Activated T-cell treated with anti-CD3 and anti-CD28 coated beads for 1 hour (primary cell): Measurements from ENCODE around the gene SLC12A4.
"Not testable (repeated sequence)": the region's sequence is repeated elsewhere in the genome, so short reads cannot be mapped to it uniquely, and the experiment has no call there.

Experiments used
- DNase-seq: peaks from one replicate; pipeline ENCODE4 v3.0.0-alpha.2; 2020; ENCODE audit warnings: low read depth

SLC12A4 gene

DNA sequence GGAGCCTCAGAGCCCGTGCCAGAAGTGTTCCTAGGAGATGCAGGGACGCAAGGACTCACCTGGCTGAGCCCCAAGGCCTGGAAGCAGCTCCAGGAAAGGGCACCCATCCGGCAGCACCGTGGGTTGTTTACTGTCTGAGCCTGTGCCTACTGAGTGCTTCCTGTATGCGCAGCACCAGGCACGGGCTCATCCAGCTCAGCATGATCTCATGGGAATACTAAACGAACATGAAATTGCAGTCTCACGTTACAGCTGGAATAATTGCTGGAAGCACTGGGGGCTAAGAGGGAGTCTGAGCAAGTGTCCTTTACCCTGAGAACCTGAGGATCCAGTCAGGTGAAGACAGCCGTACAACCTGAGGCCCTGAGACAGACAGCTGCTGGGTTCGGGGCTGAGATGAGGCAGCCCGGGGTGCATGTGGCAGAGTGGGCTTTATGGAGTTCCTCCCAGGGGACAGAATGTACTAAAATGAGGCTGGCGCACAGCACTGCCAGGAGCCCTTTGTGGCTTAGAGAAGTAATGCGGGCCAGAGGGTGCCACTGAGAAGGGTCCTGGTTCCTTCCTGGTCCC is 42.2 kb downstream of the SLC12A4 start:
- no peak for DNase-seq

DNA sequence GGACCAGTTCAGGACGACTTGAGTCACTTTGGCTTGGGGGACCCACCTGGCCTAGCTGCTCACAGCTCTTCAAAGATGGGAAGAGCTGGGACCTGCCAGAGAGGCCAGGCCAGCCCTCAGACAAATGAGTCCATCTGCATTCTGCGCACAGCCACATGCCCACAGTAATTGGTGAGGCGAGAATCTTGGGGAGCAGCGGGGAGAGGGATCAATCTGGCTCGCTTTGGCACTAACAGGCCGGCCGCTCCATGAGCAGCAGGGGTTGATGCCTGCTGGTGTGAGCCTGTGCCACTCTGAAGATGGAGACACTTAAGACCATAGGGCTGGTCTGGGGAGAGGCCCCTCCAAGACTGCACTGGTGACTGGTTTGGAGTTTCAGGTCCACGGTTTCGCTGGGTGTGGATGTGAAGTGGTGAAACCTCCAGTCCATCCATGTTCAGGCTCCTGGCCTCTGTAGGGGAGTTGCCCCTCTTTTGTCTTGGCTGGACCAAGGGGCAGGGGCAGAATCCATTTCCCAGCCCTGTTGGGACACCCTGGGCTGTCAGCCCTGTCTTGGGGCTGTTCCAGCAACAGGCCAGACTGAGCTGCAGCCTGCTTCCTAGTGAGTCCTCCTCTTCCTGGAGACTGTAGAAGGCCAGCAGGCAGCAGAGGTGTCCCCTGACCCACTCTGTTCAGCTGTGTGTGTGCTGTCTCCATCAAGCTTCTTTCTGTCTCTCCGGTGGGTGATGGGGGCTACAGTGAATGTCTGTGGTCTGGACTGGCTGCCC is 44.1 kb downstream of the SLC12A4 start:
- DNase-seq = no peak

DNA sequence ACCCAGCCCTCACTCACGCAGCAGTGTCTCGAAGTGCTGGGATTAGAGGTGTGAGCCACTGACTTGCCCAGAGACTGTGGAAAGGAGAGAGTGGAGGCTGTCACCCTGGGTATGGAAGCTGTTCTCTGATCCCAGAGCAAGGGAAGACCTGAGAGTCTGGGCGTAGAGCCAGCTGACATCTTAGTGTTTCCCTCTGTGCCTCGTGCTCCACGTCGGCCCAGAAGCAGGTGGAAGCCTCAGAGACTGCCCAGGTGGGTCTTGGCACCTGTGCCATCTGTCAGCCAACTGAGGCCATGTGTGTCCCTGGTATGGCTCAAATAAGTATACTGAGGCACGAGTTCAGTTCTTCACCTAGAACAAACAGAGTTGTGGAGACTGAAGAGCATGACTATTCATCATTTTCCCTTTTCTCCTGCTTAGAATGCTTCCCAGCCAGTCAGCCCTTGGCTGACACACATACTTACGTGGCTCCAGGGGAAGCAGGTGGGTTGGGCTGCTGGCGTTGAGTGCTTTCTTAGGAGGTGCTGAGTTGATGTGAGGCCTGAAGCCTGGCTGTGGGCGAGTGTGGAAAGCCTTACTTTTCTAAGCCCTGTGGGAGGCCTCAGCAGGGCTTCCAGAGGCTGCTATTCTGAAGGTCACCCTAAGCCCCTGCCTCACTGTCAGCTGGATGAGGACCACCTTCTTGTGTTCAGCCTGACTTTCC is 44.9 kb downstream of the SLC12A4 start:
- DNase-seq = no peak

DNA sequence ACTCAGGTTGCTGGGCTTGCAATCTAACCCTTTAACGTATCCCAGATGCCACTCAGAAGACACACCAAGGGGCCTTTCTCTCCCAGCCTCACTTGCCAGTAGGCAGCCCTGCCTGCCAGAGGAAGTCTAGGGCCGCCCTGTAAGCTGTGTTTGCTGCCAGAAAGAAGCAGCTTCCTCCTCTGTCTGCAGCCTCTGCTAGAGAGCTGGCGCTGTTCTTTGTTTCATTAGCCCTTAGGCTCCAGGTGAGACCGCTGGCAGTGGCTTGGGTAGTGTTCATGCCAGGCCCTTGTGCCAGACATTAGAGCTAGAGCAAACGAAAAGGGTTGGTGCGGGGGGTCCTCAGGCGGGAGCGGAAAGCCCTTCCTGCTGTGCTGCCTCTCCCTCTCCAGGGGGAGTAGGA is 45.7 kb downstream of the SLC12A4 start:
- no peak for DNase-seq

DNA sequence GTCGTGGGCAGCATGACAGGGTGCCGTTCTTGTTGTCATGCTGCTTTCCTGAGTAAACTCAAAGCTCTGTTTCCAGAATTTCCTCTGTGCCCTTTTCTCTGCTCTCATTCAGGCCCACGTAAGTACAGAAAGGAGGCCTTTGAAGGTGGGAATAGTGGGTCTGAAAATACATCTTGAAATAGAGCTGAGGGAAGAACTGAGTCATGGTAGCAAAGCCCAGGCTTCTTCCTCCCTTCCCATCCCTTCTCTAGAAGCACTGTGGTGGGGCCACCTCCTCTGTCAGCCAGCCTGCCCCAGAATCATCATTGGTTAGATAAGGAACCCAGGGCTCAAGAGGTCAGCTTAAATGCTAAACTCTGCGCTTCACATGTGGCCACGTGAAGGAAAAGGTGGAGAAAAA is 46.2 kb downstream of the SLC12A4 start:
- DNase-seq = no peak

DNA sequence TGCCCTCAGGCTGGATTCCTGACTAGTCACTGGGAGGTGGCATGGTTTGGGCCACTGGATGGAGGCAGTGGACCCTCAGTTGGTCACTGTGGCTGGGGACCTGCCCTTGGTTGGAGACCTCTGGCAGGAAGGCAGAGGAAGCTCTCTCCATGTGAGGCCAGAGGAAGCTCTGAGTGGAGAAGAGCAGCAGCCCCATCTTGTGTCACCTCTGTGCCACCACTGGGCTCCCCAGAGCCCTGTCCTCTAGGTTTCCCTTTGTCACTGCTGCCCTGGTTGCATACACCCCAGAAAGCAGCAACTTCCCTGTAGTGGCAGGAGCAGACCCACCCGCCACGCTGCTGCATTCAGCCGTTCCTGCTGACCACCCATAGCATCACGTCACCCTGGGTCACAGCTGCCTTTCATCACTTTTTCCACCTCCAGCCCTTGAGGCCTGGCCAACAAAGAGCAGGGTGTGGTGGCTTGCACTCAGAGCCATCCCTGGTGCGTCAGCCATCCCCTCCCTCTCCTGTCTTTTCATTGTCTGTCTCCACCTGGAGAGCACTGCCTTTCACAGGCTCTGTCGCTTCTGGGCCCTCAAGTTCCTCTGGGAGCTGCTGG is 48.7 kb downstream of the SLC12A4 start:
- DNase-seq = no peak

DNA sequence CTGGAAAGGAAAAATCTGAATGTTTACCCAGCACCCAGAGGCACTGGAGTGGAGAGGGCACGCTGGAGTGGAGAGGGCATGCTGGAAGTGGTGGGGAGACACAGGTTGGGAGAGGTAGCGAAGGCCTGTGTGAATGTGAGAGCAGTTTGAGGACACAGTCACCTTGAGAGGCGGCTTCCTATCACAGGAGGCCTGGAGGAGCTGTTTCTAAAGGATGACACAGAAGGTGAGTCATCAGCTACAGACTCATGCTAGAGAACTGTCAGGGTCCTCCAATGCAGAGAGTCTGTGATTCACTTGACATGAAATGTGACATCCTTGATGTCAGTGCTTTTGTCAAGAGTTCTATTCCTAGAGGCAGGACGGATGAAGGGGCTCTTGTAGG is 50.6 kb downstream of the SLC12A4 start:
- DNase-seq = no peak

DNA sequence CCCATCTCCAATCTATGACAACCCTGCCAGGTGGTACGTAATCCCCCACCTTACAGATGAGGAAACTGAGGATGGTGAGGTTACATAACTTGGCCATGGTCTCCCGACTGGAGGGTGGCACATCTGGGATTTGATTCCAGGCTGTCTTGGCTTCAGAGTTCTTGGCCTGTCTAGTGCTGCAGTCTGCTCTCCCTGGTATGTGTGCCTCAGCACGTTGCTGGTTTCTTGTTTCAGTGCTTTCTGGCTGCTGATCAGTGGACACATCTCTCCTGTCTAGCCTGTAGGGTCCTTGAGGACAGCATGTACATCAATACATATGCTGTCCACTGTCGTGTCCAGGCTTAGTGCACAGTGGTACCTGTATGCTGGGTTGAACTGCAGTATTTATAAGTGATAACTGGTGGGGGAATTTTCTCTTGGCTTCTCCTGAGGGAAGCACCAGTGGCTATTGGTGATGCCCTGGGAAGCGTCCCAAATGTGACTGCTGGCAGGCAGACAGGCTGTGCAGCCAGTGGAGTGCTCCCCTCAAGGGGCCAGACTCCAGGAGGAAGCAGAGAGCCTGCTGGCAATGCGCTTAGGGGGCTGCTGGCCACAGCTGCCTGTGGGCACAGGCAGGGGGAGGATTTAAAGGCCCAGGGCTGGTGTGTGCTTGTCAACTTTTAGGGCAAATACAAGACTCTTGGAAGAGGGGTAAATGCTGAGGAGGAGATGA is 51.1 kb downstream of the SLC12A4 start:
- DNase-seq = no peak

DNA sequence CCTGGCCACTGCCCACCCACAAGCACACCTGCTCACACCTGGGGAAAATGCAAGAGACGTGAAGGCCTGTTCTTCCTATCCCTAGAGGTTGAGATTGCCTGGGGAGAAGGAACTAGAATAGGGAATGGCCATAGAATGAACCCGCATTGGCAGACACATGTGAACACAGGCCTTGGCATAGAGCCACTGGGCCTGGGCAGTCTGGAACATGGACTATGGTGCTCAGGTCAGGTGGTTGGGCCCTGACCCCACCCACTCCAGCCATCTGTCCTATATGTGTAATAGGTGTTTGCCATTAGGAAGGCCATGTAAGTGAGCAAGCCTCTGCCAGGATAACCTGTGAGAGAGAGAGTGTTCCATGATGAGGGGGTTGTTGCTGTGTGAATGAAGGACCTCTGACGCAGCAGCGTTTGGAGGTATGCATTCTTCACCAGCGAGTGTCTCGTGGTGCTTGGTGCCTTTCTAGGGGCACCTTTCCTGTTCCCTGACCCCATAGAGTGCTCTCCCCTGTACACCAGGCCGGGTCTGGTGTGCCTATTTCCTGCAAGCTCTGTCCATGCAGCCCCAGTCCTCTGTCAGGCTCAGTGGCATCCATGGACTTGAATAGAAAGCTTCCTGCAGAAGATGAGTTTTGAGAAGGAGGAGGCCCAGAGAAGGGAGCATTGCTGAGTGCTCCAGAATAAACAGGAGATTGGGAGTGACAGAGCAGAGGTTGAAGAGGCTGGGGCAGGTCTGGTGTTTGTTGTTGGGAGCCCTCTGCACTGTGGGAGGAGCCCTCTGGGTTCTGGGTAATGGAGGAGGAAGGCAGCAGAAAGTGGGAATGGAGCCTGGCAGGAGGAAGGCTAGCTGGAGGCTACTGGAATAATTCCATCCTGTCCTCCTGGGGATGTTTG is 52.4 kb downstream of the SLC12A4 start:
- DNase-seq = no peak

DNA sequence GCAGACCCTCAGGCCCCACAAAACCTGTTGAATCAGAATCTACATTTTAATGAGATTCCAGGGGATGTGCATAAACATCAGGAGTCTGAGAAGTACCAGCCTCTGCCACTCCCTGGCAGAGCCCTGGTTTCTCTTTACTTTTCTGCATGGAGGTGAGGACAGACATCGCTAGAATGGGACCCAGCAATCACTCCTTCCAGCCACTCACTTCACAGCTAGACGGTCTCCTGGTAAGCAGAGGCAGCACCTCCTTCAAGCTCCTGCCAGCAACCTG is 53.0 kb downstream of the SLC12A4 start:
- not testable (repeated sequence) for DNase-seq

DNA sequence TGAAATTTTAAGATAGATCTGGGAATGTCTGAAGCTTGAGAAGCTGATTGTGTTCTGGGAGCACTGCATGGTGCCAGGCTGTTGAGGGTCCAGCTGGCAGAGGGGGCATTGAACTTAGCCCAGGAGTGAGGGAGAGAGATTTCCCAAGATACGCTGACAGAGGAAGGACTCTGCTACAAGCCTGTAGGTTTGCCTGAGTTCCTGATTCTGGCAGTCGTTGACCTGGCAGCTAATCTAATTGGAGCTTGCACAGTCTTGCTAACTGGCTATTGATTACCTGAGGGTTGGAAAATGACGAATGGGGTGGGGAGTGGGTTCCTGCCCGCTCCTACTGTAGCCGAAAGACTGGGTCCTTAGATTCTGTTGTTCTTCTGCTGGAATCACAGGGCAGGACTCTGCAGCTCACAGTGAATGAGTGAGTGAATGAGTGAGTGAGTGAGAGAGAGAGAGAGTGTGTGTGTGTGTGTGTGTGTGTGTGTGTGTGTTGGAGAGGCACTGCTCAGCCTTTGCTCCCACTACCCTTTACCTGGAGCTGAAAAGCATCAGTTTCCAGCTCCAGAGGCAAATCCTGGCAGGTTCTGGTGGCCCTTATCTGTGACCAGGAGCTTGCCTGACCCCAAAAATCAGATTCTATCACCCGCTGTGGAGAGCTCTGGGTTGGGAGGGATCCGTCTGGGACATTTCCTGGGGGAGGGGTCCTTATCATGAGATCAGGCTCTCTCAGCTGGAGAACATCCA is 53.5 kb downstream of the SLC12A4 start:
- no peak for DNase-seq

DNA sequence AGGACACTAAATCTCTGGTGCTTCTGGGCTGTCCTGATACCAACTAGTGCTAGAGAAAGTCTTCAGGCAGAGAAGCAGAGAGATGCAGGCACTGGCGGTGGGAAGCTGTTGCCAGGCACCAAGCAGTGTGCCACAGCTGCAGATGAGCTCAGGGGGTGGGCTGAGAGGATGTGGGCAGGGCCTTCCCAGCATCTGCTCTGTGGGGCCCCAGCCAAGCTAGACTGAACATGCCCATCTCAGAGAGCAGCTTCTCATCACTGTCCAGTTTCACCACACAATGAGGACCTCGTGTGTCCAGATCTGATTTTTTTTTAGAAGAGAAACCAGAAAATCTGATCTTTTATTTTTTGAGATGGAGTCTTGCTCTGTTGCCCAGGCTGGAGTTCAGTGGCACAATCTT is 58.3 kb downstream of the SLC12A4 start:
- no peak for DNase-seq

DNA sequence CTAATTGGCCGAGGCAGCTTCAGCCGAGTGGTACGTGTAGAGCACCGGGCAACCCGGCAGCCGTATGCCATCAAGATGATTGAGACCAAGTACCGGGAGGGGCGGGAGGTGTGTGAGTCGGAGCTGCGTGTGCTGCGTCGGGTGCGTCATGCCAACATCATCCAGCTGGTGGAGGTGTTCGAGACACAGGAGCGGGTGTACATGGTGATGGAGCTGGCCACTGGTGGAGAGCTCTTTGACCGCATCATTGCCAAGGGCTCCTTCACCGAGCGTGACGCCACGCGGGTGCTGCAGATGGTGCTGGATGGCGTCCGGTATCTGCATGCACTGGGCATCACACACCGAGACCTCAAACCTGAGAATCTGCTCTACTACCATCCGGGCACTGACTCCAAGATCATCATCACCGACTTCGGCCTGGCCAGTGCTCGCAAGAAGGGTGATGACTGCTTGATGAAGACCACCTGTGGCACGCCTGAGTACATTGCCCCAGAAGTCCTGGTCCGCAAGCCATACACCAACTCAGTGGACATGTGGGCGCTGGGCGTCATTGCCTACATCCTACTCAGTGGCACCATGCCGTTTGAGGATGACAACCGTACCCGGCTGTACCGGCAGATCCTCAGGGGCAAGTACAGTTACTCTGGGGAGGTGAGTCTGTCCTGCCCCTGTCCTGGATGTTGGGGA is 59.2 kb downstream of the SLC12A4 start:
- no peak for DNase-seq

DNA sequence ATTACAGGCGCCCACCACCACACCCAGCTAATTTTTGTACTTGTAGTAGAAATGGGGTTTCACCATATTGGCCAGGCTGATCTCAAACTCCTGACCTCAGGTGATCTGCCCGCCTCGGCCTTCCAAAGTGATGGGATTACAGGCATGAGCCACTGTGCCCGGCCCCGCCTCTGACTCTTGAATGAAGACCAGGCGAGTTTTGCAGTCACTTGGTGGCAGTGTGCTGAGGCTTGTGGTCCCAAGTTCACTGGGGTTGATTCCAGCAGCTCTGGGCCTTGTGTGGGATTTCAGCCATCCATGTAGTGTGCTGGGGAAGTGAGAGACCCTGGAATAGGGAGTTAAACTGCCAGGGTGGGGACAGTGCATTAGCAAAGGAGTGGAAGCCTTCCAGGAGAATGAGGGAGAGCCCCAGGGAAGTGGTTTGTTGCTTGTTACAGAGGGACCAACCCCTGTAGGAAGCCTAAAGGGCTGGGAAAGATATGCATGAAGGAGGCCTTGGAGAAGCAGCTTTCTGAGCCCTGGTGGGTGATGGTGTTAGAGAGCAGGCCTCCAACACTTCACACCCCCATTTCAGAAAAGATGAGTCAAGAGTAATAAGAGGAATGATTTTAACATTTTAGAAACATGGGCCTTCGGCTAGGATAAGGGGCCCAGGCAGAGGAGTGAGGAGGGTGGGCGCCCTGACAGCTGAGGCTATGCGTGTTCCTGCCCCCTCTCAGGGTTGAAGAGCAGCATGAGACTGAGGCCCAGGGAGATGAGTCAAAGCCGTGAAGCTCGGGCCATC is 60.8 kb downstream of the SLC12A4 start:
- DNase-seq = no peak

DNA sequence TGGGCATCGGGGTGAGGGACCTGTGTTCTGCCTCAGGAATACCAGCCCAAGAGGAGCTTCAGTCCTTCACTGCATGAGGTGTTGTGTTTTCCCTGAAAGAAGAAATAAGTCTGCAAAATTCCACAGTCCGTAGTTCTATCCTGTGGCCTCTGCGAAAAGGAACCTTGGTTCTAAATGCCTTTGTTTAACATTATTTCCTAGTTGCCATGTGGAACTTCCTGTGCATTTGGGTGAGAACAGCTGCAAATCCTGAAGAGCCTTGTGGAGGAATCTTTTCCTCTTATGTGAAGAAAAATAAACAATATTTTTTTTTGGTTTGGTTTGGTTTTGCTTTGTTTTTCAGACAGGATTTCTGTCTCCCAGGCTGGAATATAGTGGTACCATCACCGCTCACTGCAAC is 65.6 kb downstream of the SLC12A4 start:
- no peak for DNase-seq

DNA sequence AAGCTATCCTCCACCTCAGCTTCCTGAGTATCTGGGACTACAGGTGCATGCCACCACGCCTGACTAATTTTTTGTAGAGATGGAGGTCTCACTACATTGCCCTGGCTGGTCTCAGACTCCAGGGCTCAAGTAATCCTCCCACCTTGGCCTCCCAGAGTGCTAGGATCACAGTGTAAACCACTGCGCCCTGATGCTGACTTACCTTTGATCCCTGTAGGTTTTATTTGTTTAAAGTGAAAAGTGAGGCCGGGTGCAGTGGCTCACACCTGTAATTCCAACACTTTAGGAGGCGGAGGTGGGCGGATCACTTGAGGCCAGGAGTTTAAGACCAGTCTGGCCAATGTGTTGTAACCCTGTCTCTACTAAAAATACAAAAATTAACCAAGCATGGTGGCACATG is 66.7 kb downstream of the SLC12A4 start:
- DNase-seq = no peak

DNA sequence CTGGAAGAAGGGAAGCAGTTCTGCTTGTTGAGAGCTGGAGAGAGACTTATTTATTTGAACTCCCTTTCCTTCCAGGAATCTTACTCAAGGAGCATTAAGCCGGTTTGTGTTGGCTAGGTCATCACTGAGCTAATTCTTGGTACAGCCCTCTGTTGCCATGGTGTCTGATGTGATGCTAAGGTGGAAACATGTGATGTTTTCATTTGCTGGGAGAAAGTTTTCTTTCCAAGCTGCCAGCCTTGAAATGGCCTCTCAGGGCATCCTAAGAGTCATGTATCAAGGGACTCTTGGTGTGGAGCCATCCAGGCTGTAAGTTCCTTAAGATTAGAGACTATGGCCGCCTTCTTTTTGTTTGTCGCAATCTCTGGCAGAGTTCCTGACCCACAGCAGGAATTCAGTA is 71.2 kb downstream of the SLC12A4 start:
- no peak for DNase-seq

DNA sequence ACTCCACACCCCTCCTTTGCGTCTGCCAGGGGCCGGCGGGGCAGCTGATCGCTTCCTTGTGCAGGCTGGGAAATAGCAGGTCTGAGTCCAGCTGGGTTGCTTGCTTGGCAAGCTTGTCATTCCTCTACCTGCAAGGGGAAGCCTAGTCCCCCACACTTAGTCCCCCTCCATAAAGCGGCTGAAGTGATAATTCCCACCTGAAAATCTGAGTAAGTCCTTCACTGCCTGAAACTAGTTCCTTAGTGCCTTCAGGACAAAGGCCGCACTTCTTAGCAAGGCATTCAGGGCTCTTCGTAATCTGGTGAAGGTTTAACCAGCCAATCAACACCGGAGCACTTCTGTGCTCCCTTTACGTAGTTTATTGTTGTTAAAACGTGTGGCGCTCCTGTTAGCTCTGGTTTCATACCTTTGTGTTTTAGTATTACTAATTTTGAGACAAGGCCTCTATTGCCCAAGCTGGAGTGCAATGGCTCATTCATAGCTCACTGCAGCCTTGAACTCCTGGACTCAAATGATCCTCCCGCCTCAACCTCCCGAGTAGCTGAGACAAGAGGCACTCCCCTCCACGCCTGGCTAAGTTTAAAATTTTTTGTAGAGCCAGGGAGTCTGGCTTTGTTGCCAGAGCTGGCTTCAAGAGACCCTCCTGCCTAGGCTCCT is 74.6 kb downstream of the SLC12A4 start:
- no peak for DNase-seq
